NB4 (cell line): ENCODE results near the gene MAGI2.

Experiments used
- DNase-seq: peaks from one replicate; pipeline ENCODE4 v3.0.0; 2010; ENCODE audit warnings: low read depth
- H3K4me3 ChIP-seq: one replicate; pipeline ENCODE4 v1.5.1; 2011; ENCODE audit warnings: mild to moderate bottlenecking, low read depth, low read length, moderate library complexity
- MYC ChIP-seq: IDR thresholded peaks from 2 replicates; pipeline ENCODE4 v1.6.1; 2011; ENCODE audit warnings: low read depth, low read length
- POLR2A ChIP-seq: IDR thresholded peaks from 2 replicates; pipeline ENCODE4 v1.6.1; 2011; ENCODE audit warnings: mild to moderate bottlenecking; ENCODE audit not compliant: insufficient read length; ENCODE audit errors: extremely low read depth
- TF ChIP-seq, protein P1 (sequence below): IDR thresholded peaks from one replicate; pipeline ENCODE4 v1.5.1; 2012; ENCODE audit warnings: low read depth, low read length
- TF ChIP-seq, protein P2 (sequence below): IDR thresholded peaks from 2 replicates; pipeline ENCODE4 v1.6.1; 2011; ENCODE audit warnings: low read depth, low read length

The MAGI2 gene

GRCh38 chr7:78215199-78215598, 1238.3 kb downstream of the MAGI2 start:
- DNase-seq, result no peak
- H3K4me3 ChIP-seq, result no peak overlapping the region
- no peak for TF ChIP-seq POLR2A
- TF ChIP-seq, protein P1, sequence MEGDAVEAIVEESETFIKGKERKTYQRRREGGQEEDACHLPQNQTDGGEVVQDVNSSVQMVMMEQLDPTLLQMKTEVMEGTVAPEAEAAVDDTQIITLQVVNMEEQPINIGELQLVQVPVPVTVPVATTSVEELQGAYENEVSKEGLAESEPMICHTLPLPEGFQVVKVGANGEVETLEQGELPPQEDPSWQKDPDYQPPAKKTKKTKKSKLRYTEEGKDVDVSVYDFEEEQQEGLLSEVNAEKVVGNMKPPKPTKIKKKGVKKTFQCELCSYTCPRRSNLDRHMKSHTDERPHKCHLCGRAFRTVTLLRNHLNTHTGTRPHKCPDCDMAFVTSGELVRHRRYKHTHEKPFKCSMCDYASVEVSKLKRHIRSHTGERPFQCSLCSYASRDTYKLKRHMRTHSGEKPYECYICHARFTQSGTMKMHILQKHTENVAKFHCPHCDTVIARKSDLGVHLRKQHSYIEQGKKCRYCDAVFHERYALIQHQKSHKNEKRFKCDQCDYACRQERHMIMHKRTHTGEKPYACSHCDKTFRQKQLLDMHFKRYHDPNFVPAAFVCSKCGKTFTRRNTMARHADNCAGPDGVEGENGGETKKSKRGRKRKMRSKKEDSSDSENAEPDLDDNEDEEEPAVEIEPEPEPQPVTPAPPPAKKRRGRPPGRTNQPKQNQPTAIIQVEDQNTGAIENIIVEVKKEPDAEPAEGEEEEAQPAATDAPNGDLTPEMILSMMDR, result no peak
- no peak for TF ChIP-seq MYC
- TF ChIP-seq, protein P2, sequence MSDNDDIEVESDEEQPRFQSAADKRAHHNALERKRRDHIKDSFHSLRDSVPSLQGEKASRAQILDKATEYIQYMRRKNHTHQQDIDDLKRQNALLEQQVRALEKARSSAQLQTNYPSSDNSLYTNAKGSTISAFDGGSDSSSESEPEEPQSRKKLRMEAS, result no peak

DNA sequence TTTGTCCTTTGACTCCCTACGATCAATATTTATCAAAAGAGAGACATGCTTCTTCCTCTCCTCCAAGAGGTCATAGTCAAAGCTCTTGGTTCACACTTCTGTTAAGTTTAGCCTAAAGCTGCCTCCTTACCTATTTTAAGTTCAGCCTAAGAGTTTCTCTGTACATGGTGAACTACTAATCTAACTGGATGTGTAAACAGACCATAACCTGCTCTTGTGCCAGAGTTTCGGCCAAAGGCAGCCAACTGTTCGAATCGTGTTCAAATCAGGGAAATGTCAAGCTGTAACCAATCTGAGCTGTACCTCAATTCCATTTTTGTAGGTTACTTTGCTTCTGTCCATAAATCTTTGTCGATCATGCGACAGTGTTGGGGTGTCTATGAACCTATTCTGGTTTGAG, 1240.1 kb downstream of the MAGI2 start:
- TF ChIP-seq, protein P1, result no peak
- TF ChIP-seq MYC (no peak), POLR2A (no peak)
- TF ChIP-seq, protein P2, result no peak
- no peak overlapping the region for H3K4me3 ChIP-seq

DNA sequence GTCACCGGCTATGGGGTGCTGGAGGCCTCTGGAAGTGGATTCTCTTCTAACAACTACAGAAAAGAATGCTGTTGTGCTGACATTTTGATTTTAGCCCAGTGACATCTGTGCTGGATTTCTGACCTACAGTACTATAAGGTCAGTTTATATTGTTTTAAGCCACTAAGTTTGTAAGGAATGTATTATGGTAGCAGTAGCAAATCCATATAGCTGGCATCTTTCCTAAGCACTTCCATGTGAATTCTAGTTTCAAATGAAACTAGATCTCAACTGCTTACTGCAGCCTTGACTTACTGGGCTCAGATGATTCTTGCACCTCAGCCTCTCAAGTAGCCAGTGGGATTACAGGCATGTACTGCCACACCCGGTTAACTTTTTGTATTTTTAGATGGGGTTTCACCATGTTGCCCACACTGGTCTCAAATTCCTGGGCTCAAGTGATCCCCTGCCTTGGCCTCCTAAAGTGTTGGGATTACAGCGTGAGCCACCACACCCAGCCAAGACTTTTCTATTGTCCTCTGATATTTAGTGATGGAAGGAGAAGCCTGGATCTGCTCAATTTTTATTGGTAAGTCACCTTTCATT, 1240.9 kb downstream of the MAGI2 start:
- no peak for DNase-seq
- TF ChIP-seq, protein P2, result no peak
- TF ChIP-seq POLR2A (no peak), MYC (no peak)
- TF ChIP-seq, protein P1, result no peak
- H3K4me3 ChIP-seq, result no peak overlapping the region

More for the DNA sequence above, 1240.1 kb downstream of the MAGI2 start:
- no peak for DNase-seq

GRCh38 chr7:78207269-78207668, 1246.2 kb downstream of the MAGI2 start:
- H3K4me3 ChIP-seq, result no peak overlapping the region
- TF ChIP-seq, protein P1, result no peak
- no peak for TF ChIP-seq MYC
- TF ChIP-seq, protein P2, result no peak
- no peak for TF ChIP-seq POLR2A
- DNase-seq, result no peak

GRCh38 chr7:78206769-78207168, 1246.7 kb downstream of the MAGI2 start:
- no peak for DNase-seq
- no peak overlapping the region for H3K4me3 ChIP-seq
- TF ChIP-seq MYC (no peak), POLR2A (no peak)
- TF ChIP-seq, protein P2, result no peak
- TF ChIP-seq, protein P1, result no peak
